Ishikawa (cell line): ENCODE data around the gene DUS2.

Source experiments
- CEBPB ChIP-seq: IDR thresholded peaks from 2 replicates; pipeline ENCODE4 v1.6.1; 2012
- CREB1 ChIP-seq: IDR thresholded peaks from 2 replicates; pipeline ENCODE4 v1.6.1; 2012; ENCODE audit warnings: low read depth
- EGR1 ChIP-seq: IDR thresholded peaks from 2 replicates; pipeline ENCODE4 v1.6.1; 2012
- EP300 ChIP-seq: IDR thresholded peaks from 2 replicates; pipeline ENCODE4 v1.6.1; 2012; ENCODE audit warnings: borderline replicate concordance
- FOXM1 ChIP-seq: IDR thresholded peaks from 2 replicates; pipeline ENCODE4 v1.6.1; 2012; ENCODE audit warnings: low read depth, borderline replicate concordance
- MAX ChIP-seq: IDR thresholded peaks from 2 replicates; pipeline ENCODE4 v1.6.1; 2012
- NFIC ChIP-seq: IDR thresholded peaks from 2 replicates; pipeline ENCODE4 v1.6.1; 2012
- RAD21 ChIP-seq: IDR thresholded peaks from 2 replicates; pipeline ENCODE4 v1.6.1; 2012; ENCODE audit warnings: low read depth
- TAF1 ChIP-seq: IDR thresholded peaks from 2 replicates; pipeline ENCODE4 v1.6.1; 2012; ENCODE audit warnings: low read depth, mild to moderate bottlenecking
- TCF12 ChIP-seq: IDR thresholded peaks from 2 replicates; pipeline ENCODE4 v1.6.1; 2012; ENCODE audit warnings: low read depth
- TEAD4 ChIP-seq: IDR thresholded peaks from 2 replicates; pipeline ENCODE4 v1.6.1; 2012
- YY1 ChIP-seq: IDR thresholded peaks from 2 replicates; pipeline ENCODE4 v1.6.1; 2012; ENCODE audit warnings: low read depth
- ZBTB7A ChIP-seq: IDR thresholded peaks from 2 replicates; pipeline ENCODE4 v1.6.1; 2012; ENCODE audit warnings: low read depth
- TF ChIP-seq, protein P1 (sequence below): IDR thresholded peaks from 2 replicates; pipeline ENCODE4 v1.6.1; 2012; ENCODE audit warnings: low read depth, mild to moderate bottlenecking
- TF ChIP-seq, protein P2 (sequence below): IDR thresholded peaks from 2 replicates; pipeline ENCODE4 v1.6.1; 2012

Gene DUS2

DNA sequence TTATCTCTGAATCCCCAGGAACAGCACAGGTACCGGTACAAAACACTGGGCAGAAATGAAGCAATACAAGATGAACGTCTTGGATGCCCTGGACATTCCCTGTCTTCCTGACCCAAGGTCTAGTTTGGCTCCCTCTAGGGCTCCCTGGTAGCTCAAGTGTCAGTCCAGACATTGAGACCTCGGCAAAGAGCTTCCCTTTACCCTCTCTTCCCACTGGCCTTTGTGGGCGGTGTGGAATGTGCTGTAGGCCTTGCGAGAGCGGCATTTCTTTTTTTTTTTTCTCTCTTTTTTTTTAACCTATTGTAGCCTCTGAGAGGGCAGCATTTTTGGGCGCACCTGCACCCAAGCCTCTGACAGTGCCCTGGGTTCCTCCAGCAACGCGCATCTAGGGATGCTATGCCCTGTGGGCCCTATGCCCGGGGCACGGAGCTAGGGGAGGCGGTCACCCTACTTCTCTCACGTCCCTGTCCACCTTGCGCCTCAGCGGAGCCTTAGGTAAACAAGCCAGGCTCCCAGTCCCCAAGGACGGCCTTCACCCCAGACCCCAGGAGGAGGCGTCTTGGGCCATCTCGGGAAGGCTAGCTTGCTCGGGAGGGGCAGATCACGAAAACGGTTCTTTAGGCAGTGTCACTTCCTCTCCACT, 60.9 kb downstream of the DUS2 start:
- TF ChIP-seq TEAD4 (0 out of 2 replicates have a peak, but pooled peaks have one; percentile 4), RAD21 (no peak)

DNA sequence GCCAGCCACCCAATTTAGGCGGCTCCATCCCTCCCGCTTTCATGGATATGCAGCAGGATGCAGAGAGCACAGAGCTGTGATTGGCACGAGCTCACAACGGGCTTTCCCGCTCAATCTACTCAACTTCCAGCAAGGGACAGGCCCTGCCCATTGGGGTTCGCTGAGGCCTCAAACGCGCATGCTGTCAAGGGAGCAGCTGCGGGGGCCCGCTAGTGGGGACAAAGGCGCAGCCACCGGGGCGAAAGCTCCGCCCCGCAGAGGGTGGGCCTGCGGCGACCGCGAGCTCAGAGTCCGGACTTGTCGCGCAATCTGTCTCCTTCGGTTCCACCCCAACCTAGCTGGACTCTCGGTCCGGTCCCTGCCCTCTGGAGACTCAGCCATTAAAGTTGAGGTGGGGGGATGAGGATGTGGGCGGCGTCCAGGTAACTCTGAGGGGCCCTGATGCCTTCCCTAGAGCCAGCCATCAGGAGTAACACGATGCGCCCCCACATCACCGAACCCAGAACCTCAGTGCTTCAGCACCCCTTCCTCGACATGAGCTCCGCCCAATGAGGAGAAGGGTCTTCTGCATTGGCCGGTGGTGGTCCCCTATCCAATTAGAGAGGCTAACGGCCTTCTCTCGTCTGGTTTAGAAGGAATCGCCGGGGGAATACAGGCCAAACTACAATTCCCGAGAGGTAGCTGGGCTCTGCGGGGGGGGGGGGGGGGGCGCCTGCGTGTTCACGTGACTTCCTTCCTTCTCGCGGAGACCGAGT, 61.6 kb downstream of the DUS2 start:
- TF ChIP-seq MAX (peak; percentile 92), NFIC (no peak), TEAD4 (peak; percentile 6; the same call in 1 of the 2 replicates), RAD21 (no peak), CREB1 (no peak), TAF1 (no peak; the same call in 1 of the 2 replicates), ZBTB7A (0 out of 2 replicates have a peak, but pooled peaks have one; percentile 33), EGR1 (no peak), YY1 (0 out of 2 replicates have a peak, but pooled peaks have one; percentile 28), EP300 (no peak), CEBPB (no peak), FOXM1 (no peak), TCF12 (no peak)
- TF ChIP-seq, protein P1, sequence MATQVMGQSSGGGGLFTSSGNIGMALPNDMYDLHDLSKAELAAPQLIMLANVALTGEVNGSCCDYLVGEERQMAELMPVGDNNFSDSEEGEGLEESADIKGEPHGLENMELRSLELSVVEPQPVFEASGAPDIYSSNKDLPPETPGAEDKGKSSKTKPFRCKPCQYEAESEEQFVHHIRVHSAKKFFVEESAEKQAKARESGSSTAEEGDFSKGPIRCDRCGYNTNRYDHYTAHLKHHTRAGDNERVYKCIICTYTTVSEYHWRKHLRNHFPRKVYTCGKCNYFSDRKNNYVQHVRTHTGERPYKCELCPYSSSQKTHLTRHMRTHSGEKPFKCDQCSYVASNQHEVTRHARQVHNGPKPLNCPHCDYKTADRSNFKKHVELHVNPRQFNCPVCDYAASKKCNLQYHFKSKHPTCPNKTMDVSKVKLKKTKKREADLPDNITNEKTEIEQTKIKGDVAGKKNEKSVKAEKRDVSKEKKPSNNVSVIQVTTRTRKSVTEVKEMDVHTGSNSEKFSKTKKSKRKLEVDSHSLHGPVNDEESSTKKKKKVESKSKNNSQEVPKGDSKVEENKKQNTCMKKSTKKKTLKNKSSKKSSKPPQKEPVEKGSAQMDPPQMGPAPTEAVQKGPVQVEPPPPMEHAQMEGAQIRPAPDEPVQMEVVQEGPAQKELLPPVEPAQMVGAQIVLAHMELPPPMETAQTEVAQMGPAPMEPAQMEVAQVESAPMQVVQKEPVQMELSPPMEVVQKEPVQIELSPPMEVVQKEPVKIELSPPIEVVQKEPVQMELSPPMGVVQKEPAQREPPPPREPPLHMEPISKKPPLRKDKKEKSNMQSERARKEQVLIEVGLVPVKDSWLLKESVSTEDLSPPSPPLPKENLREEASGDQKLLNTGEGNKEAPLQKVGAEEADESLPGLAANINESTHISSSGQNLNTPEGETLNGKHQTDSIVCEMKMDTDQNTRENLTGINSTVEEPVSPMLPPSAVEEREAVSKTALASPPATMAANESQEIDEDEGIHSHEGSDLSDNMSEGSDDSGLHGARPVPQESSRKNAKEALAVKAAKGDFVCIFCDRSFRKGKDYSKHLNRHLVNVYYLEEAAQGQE: no peak
- TF ChIP-seq, protein P2, sequence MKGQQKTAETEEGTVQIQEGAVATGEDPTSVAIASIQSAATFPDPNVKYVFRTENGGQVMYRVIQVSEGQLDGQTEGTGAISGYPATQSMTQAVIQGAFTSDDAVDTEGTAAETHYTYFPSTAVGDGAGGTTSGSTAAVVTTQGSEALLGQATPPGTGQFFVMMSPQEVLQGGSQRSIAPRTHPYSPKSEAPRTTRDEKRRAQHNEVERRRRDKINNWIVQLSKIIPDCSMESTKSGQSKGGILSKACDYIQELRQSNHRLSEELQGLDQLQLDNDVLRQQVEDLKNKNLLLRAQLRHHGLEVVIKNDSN: peak; percentile 95

DNA sequence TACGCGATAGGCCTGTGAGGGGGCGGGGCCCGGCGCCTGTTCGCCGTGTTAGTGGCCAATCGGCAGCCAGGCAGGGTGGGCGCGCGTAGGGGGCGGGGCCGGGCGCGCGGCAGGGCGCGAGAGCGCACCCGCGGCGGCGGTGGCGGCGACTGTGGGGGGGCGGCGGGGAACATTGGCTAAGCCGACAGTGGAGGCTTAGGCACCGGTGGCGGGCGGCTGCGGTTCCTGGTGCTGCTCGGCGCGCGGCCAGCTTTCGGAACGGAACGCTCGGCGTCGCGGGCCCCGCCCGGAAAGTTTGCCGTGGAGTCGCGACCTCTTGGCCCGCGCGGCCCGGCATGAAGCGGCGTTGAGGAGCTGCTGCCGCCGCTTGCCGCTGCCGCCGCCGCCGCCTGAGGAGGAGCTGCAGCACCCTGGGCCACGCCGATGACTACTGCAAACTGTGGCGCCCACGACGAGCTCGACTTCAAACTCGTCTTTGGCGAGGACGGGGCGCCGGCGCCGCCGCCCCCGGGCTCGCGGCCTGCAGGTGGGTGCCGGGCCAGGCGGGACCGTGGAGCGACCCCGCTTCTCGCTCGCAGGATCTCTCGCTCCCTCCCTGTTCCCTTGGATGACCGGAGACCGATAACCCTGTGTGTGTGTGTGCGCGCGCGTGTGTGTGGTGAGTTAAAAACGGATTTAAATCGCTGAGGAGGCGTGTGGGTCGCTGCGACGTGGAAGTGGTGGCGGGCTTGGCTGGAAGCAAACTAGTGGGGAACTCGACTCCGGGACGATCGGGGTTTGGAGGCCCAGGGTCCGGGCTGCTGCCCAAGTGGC, 62.4 kb downstream of the DUS2 start, which contains the start of gene NFATC3:
NFATC3 (plus strand) TSS at position 112 of the 813 bp plus-strand sequence; CDS start at position 424, 312 bp downstream.
- TF ChIP-seq EGR1 (no peak), CREB1 (no peak), TEAD4 (0 out of 2 replicates have a peak, but pooled peaks have one; percentile 5), NFIC (peak; percentile 26; the same call in 1 of the 2 replicates), RAD21 (no peak), FOXM1 (no peak), TAF1 (peak; percentile 72), MAX (peak; percentile 61), EP300 (peak; percentile 40; the same call in 1 of the 2 replicates), YY1 (no peak), ZBTB7A (0 out of 2 replicates have a peak, but pooled peaks have one; percentile 47), CEBPB (no peak), TCF12 (no peak)
- TF ChIP-seq, protein P1: no peak
- TF ChIP-seq, protein P2: no peak

DNA sequence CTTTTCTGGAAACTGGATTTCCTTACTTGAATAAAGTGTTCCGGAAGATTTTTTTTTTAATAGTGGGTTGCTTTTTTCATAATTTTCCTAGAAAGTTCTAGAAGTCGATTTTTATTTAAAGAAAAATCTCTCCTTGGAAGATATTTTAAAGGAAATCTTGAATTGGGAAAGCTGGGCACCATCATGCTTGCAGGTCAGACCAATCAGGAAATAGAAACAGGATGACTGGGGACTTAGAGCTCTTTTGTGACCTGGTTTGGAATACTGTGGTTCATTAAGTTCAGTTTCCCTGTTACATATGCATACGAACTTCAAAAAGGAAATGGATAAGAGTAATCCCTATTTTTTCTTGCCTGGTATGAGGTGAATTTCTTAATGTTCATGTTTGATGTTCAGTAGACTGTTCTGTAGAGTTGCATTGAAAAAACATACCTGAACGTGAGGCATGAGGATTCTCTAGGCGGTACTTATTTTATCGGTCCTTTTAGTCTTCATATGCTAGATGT, 63.3 kb downstream of the DUS2 start:
- TF ChIP-seq, protein P1: no peak
- TF ChIP-seq CEBPB (no peak), TEAD4 (no peak), ZBTB7A (no peak), FOXM1 (no peak), EP300 (no peak), TCF12 (no peak), RAD21 (no peak), MAX (no peak), TAF1 (no peak), NFIC (no peak), YY1 (no peak), EGR1 (no peak), CREB1 (no peak)
- TF ChIP-seq, protein P2: no peak
